Measurements from ENCODE around the gene UBAP2. TPM values are rescaled to one million over a fixed set of nuclear protein-coding genes. Genes with fewer than 3 reads are reported as not detected.

UBAP2 gene
- total and polyA plus RNA-seq, 2 donors (not counting 3 experiments of a cell fraction or from before 2014, with no cell fraction given): 43.2 to 55.8 TPM

DNA sequence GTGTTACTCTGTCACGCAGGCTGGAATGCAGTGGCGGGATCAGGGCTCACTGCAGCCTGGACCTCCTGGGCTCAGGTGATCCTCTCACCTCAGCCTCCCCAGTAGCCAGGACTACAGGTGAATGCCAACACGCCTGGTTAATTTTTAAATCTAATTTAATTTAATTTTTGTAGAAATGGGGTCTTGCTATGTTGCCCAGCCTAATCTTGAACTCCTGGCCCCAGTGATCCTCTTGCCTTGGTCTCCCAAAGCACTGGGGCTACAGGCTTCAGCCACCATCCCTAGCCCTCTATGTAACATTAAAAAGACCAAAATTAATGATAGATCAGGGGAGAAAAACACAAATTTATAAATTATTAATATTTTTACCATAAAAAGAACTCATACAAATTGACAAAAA is 11.3 kb upstream of the UBAP2 start:
- no TSS peak for BruUV-seq (replicated peaks)
- Histone ChIP-seq H3K79me2 (ENCODE audit: control insufficient read depth, insufficient read depth, low read length) (no peaks in the 10 kb centered on the region), H3K27me3 (ENCODE audit: control insufficient read depth in 2 of 2, insufficient read depth in 2 of 2, low read length in 2 of 2) (no peaks in the 10 kb centered on the region), H3K4me3 (replicated peaks in 1 of 3; ENCODE audit: insufficient read depth in 1 of 3, low read depth in 1 of 3, low read length in 3 of 3) (no peak overlapping the region), H3K9me1 (replicated peaks; ENCODE audit: control insufficient read depth, extremely low read depth, insufficient read depth, low read length) (no peaks in the 10 kb centered on the region), H3K4me2 (ENCODE audit: insufficient read depth, low read length) (no peak overlapping the region), H3K9ac (replicated peaks; ENCODE audit: extremely low read depth, insufficient read depth, low read length) (no peak overlapping the region), H3K4me1 (ENCODE audit: control insufficient read depth, extremely low read depth, insufficient read depth, low read length) (no peaks in the 10 kb centered on the region), H3K36me3 (ENCODE audit: control insufficient read depth in 2 of 2, extremely low read depth in 1 of 2, insufficient read depth in 2 of 2, low read length in 2 of 2) (no peaks in the 10 kb centered on the region), H3K9me3 (replicated peaks; ENCODE audit: control insufficient read depth, insufficient read depth, low read length) (no peaks in the 10 kb centered on the region), H4K20me1 (replicated peaks; ENCODE audit: control insufficient read depth, extremely low read depth, insufficient read depth, low read length) (no peaks in the 10 kb centered on the region), H3K27ac (ENCODE audit: insufficient read depth, low read depth, low read length) (no peak overlapping the region), H2AFZ (ENCODE audit: low read depth, low read length) (no peak overlapping the region)
- CTCF ChIA-PET: interaction anchor here (1.7 kb wide), 1 partner anchor 14 kb away, joined by 6 read pairs; no protein-coding TSS in a partner anchor
- FAIRE-seq: no peak
- TF ChIP-seq, protein P1, sequence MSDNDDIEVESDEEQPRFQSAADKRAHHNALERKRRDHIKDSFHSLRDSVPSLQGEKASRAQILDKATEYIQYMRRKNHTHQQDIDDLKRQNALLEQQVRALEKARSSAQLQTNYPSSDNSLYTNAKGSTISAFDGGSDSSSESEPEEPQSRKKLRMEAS (IDR thresholded peaks at IDR 0.05; ENCODE audit: insufficient read depth, insufficient read length): no peak
- no peak for TF ChIP-seq FOS (IDR thresholded peaks at IDR 0.05; ENCODE audit: borderline replicate concordance, insufficient read depth, low read length)
- no peak for TF ChIP-seq EZH2 (IDR thresholded peaks at IDR 0.05; ENCODE audit: borderline replicate concordance, low read depth, low read length, severe bottlenecking)
- TF ChIP-seq POLR2AphosphoS5 (IDR thresholded peaks at IDR 0.05; ENCODE audit: insufficient read depth, low read depth, low read length): no peak
- no peak for TF ChIP-seq POLR2A (IDR thresholded peaks at IDR 0.05; ENCODE audit: low read depth, low read length)
- TF ChIP-seq JUN (IDR thresholded peaks at IDR 0.05; ENCODE audit: borderline replicate concordance, insufficient read depth, insufficient read length, low read depth): no peak
- TF ChIP-seq GATA2 (IDR thresholded peaks at IDR 0.05; ENCODE audit: insufficient read depth, insufficient read length, low read depth, low read length): no peak
- no peak for DNase-seq (ENCODE audit: low read depth, low spot score)
- POLR2A ChIA-PET: interaction anchor here (0.6 kb wide), 1 partner anchor 47 kb away, joined by 8 read pairs; no protein-coding TSS in a partner anchor
- intact Hi-C loops (cut with micrococcal nuclease): no loop called here
- dilution Hi-C loops (cut with MboI; ENCODE audit: extremely low pct_ligation_motif_present, low sequenced_read_pairs): no loop called here

DNA sequence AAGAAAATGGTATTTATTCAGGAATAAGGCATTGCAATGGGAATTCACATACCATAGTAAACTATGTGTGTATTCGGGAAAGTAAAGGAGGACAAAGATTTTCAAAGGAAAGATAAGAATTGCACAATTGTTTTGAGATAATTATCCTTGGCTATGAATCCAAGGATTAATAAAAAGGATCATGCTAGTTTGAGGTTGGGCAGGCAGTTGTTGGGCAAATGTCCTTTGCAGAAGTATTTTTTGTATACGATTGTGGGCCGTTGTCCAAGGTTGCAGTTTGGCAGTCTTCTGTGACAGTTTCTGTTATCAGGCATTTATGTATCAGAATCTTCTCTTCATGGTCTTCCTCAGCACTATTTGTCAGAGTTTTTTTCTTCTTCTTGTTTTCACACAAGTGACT is 10.6 kb upstream of the UBAP2 start:
- no peak overlapping the region for H2AFZ ChIP-seq (ENCODE audit: low read depth, low read length)
- H3K36me3 ChIP-seq (ENCODE audit: control insufficient read depth in 2 of 2, extremely low read depth in 1 of 2, insufficient read depth in 2 of 2, low read length in 2 of 2): no peaks in the 10 kb centered on the region
- H3K4me1 ChIP-seq (ENCODE audit: control insufficient read depth, extremely low read depth, insufficient read depth, low read length): no peaks in the 10 kb centered on the region
- DNase-seq (ENCODE audit: low read depth, low spot score) (no peak), FAIRE-seq (no peak)
- H3K9me1 ChIP-seq (replicated peaks; ENCODE audit: control insufficient read depth, extremely low read depth, insufficient read depth, low read length): no peaks in the 10 kb centered on the region
- H3K9me3 ChIP-seq (replicated peaks; ENCODE audit: control insufficient read depth, insufficient read depth, low read length): no peaks in the 10 kb centered on the region
- TF ChIP-seq EZH2 (IDR thresholded peaks at IDR 0.05; ENCODE audit: borderline replicate concordance, low read depth, low read length, severe bottlenecking) (no peak), POLR2AphosphoS5 (IDR thresholded peaks at IDR 0.05; ENCODE audit: insufficient read depth, low read depth, low read length) (no peak), MYC (IDR thresholded peaks at IDR 0.05; ENCODE audit: low read depth, low read length) (no peak), GATA2 (IDR thresholded peaks at IDR 0.05; ENCODE audit: insufficient read depth, insufficient read length, low read depth, low read length) (no peak), FOS (IDR thresholded peaks at IDR 0.05; ENCODE audit: borderline replicate concordance, insufficient read depth, low read length) (no peak), JUN (IDR thresholded peaks at IDR 0.05; ENCODE audit: borderline replicate concordance, insufficient read depth, insufficient read length, low read depth) (no peak), POLR2A (IDR thresholded peaks at IDR 0.05; ENCODE audit: low read depth, low read length) (no peak)
- TF ChIP-seq, protein P1 (IDR thresholded peaks at IDR 0.05; ENCODE audit: insufficient read depth, insufficient read length): no peak
- TF ChIP-seq, protein P2, sequence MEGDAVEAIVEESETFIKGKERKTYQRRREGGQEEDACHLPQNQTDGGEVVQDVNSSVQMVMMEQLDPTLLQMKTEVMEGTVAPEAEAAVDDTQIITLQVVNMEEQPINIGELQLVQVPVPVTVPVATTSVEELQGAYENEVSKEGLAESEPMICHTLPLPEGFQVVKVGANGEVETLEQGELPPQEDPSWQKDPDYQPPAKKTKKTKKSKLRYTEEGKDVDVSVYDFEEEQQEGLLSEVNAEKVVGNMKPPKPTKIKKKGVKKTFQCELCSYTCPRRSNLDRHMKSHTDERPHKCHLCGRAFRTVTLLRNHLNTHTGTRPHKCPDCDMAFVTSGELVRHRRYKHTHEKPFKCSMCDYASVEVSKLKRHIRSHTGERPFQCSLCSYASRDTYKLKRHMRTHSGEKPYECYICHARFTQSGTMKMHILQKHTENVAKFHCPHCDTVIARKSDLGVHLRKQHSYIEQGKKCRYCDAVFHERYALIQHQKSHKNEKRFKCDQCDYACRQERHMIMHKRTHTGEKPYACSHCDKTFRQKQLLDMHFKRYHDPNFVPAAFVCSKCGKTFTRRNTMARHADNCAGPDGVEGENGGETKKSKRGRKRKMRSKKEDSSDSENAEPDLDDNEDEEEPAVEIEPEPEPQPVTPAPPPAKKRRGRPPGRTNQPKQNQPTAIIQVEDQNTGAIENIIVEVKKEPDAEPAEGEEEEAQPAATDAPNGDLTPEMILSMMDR (IDR thresholded peaks at IDR 0.05; ENCODE audit: extremely low read depth in 1 of 2, insufficient read depth in 1 of 2, low read depth in 1 of 2, low read length in 2 of 2): no peak
- no peak overlapping the region for H3K9ac ChIP-seq (replicated peaks; ENCODE audit: extremely low read depth, insufficient read depth, low read length)
- intact Hi-C loops (cut with micrococcal nuclease): no loop called here
- BruUV-seq (replicated peaks): no TSS peak
- POLR2A ChIA-PET: interaction anchor here (0.6 kb wide), 1 partner anchor 47 kb away, joined by 8 read pairs; no protein-coding TSS in a partner anchor
- H3K4me2 ChIP-seq (ENCODE audit: insufficient read depth, low read length): no peak overlapping the region
- no peaks in the 10 kb centered on the region for H3K27me3 ChIP-seq (ENCODE audit: control insufficient read depth in 2 of 2, insufficient read depth in 2 of 2, low read length in 2 of 2)
- H4K20me1 ChIP-seq (replicated peaks; ENCODE audit: control insufficient read depth, extremely low read depth, insufficient read depth, low read length): no peaks in the 10 kb centered on the region
- no peak overlapping the region for H3K4me3 ChIP-seq (replicated peaks in 1 of 3; ENCODE audit: insufficient read depth in 1 of 3, low read depth in 1 of 3, low read length in 3 of 3)
- dilution Hi-C loops (cut with MboI; ENCODE audit: extremely low pct_ligation_motif_present, low sequenced_read_pairs): no loop called here
- no peaks in the 10 kb centered on the region for H3K79me2 ChIP-seq (ENCODE audit: control insufficient read depth, insufficient read depth, low read length)
- CTCF ChIA-PET: interaction anchor here (0.8 kb wide), 1 partner anchor 15 kb away, joined by 4 read pairs; no protein-coding TSS in a partner anchor
- no peak overlapping the region for H3K27ac ChIP-seq (ENCODE audit: insufficient read depth, low read depth, low read length)

All from endothelial cell of umbilical vein (primary cell).